HFFc6 (cell line): Measurements from ENCODE around the gene IREB2. TPM values are rescaled to one million over a fixed set of nuclear protein-coding genes. Genes with fewer than 3 reads are reported as not detected.

ENCODE experiments used
- DNase-seq: peaks from one replicate; pipeline ENCODE4 v3.0.0-alpha.2; 2018
- H3K27ac Mint-ChIP-seq: 2 replicates; pipeline ENCODE4 v1.8.0; 2020; ENCODE audit warnings: mild to moderate bottlenecking, mixed read lengths
- H3K27me3 Mint-ChIP-seq: 2 replicates; pipeline ENCODE4 v1.8.0; 2021; ENCODE audit warnings: mild to moderate bottlenecking, moderate library complexity, mixed read lengths; ENCODE audit not compliant: insufficient read depth
- H3K36me3 Mint-ChIP-seq: 2 replicates; pipeline ENCODE4 v1.8.0; 2021; ENCODE audit warnings: low read depth, mixed read lengths
- H3K4me1 Mint-ChIP-seq: 2 replicates; pipeline ENCODE4 v1.8.0; 2020; ENCODE audit warnings: low read depth, mixed read lengths
- H3K4me3 Mint-ChIP-seq: 2 replicates; pipeline ENCODE4 v1.8.0; 2020; ENCODE audit warnings: mild to moderate bottlenecking, moderate library complexity, mixed read lengths
- H3K9me3 Mint-ChIP-seq: 2 replicates; pipeline ENCODE4 v1.8.0; 2020; ENCODE audit warnings: mild to moderate bottlenecking, mixed read lengths
- CTCF ChIP-seq: fragments of 200-600 bp; sonication (generic); IDR thresholded peaks from 2 replicates; pipeline ENCODE4 v1.5.0; 2021; ENCODE audit warnings: antibody characterized with exemption, mild to moderate bottlenecking
- total RNA-seq, 6 experiments: library from RNA; stranded (reverse); fragmentation: NEBNext Ultra II Directional; extraction: Animal tissue kit (Norgen Biotek cat#: 25700); gene quantifications; 2 replicates in 1 of 6; 3 replicates in 5 of 6; pipeline ENCODE4 v1.2.3, GENCODE V29; 2021

The IREB2 gene
- total RNA-seq, 6 experiments from 2014 or later: 35.8 to 42.5 (median 38.5) TPM

GRCh38 chr15:78550815-78551214, 112.8 kb downstream of the IREB2 start:
- DNase-seq: no peak
- H3K27me3 Mint-ChIP-seq: no peaks in the 10 kb centered on the region
- no peak overlapping the region for H3K4me3 Mint-ChIP-seq
- H3K4me1 Mint-ChIP-seq: no peaks in the 10 kb centered on the region
- H3K27ac Mint-ChIP-seq: no peak overlapping the region
- no peaks in the 10 kb centered on the region for H3K9me3 Mint-ChIP-seq
- TF ChIP-seq CTCF: no peak
- H3K36me3 Mint-ChIP-seq: peaks cover 10% of the 10 kb centered on the region

Other genes starting within 250 kb of the IREB2 start
- gene ACSBG1, start 203.7 kb upstream of the IREB2 start, total RNA-seq: not detected
- gene DNAJA4, start 173.7 kb upstream of the IREB2 start, total RNA-seq: under 1 TPM in 5 of 6 experiments, not detected in 1; 0.14 to 0.38 (median 0.17) TPM
- 10 to 100 TPM; 43.9 to 48.1 (median 47.0) TPM for gene SKIC8, start 138.6 kb upstream of the IREB2 start, total RNA-seq
- not detected for gene CRABP1, start 97.9 kb upstream of the IREB2 start, total RNA-seq
- 1 to 10 TPM; 3.1 to 5.2 (median 4.1) TPM for gene HYKK, start 69.4 kb downstream of the IREB2 start, total RNA-seq
- gene PSMA4, start 102.2 kb downstream of the IREB2 start, total RNA-seq: 100 to 1,000 TPM; 181 to 242 (median 217) TPM
- 1 to 10 TPM in 5 of 6 experiments, under 1 TPM in 1; 0.94 to 2.1 (median 1.6) TPM for gene CHRNA5, start 127.3 kb downstream of the IREB2 start, total RNA-seq
- not detected for gene CHRNA3, start 182.8 kb downstream of the IREB2 start, total RNA-seq
- gene CHRNB4, start 203.0 kb downstream of the IREB2 start, total RNA-seq: not detected